BE2C (cell line): ENCODE results near the gene FRMD1.

ENCODE experiments used
- DNase-seq: peaks from one replicate; pipeline ENCODE4 v3.0.0-alpha.2; 2020
- H3K27me3 ChIP-seq: fragments of 250-450 bp; sonication (Bioruptor Pico); 2 replicates; pipeline ENCODE4 v1.5.1; 2020; ENCODE audit warnings: mild to moderate bottlenecking
- H3K36me3 ChIP-seq: fragments of 250-450 bp; sonication (Bioruptor Pico); 2 replicates; pipeline ENCODE4 v1.5.1; 2020; ENCODE audit warnings: mild to moderate bottlenecking
- H3K4me1 ChIP-seq: fragments of 250-450 bp; sonication (Bioruptor Pico); 2 replicates; pipeline ENCODE4 v1.5.1; 2020
- H3K4me3 ChIP-seq: 2 replicates; pipeline ENCODE4 v1.5.1; 2011; ENCODE audit warnings: low read depth, low read length
- H3K9me3 ChIP-seq: fragments of 250-450 bp; sonication (Bioruptor Pico); 2 replicates; pipeline ENCODE4 v1.5.1; 2020
- CTCF ChIP-seq: IDR thresholded peaks from 2 replicates; pipeline ENCODE4 v1.5.1; 2012; ENCODE audit warnings: mild to moderate bottlenecking, low read depth, low read length

FRMD1 gene

GRCh38 chr6:168053086-168053956, 25.7 kb downstream of the FRMD1 start:
- no peak overlapping the region for H3K4me3 ChIP-seq
- no peak for TF ChIP-seq CTCF
- H3K9me3 ChIP-seq, result no peaks in the 10 kb centered on the region
- H3K4me1 ChIP-seq, result no peaks in the 10 kb centered on the region
- no peaks in the 10 kb centered on the region for H3K27me3 ChIP-seq
- H3K36me3 ChIP-seq, result no peaks in the 10 kb centered on the region
- DNase-seq, result no peak

GRCh38 chr6:168052291-168052891, 26.6 kb downstream of the FRMD1 start:
- no peaks in the 10 kb centered on the region for H3K36me3 ChIP-seq
- no peak for DNase-seq
- no peaks in the 10 kb centered on the region for H3K9me3 ChIP-seq
- H3K27me3 ChIP-seq, result no peaks in the 10 kb centered on the region
- H3K4me1 ChIP-seq, result no peaks in the 10 kb centered on the region
- TF ChIP-seq CTCF, result no peak
- H3K4me3 ChIP-seq, result no peak overlapping the region

- Histone ChIP-seq H3K4me3 (no peak overlapping the region), H3K9me3 (no peaks in the 10 kb centered on the region), H3K4me1 (no peaks in the 10 kb centered on the region), H3K27me3 (no peaks in the 10 kb centered on the region), H3K36me3 (no peaks in the 10 kb centered on the region)
- no peak for TF ChIP-seq CTCF
- DNase-seq, result no peak
Observed at GRCh38 chr6:168051648-168052047, 27.4 kb downstream of the FRMD1 start.

GRCh38 chr6:168050881-168051586, 28.0 kb downstream of the FRMD1 start:
- DNase-seq, result no peak
- Histone ChIP-seq H3K36me3 (no peaks in the 10 kb centered on the region), H3K9me3 (no peaks in the 10 kb centered on the region), H3K4me3 (no peak overlapping the region), H3K4me1 (no peaks in the 10 kb centered on the region), H3K27me3 (no peaks in the 10 kb centered on the region)
- no peak for TF ChIP-seq CTCF

- TF ChIP-seq CTCF, result no peak
- Histone ChIP-seq H3K27me3 (no peaks in the 10 kb centered on the region), H3K36me3 (no peaks in the 10 kb centered on the region), H3K4me3 (no peak overlapping the region), H3K9me3 (no peaks in the 10 kb centered on the region), H3K4me1 (no peaks in the 10 kb centered on the region)
- no peak for DNase-seq
Observed at GRCh38 chr6:168050225-168050880, 28.7 kb downstream of the FRMD1 start.
